ENCODE results near the gene IFI44.

The IFI44 gene

GRCh38 chr1:78712467-78713051 is 62.9 kb downstream of the IFI44 start:
- no peak for DNase-seq

GRCh38 chr1:78713297-78713696 is 63.7 kb downstream of the IFI44 start:
- DNase-seq: no peak
